Epithelial cell of proximal tubule (primary cell): ENCODE data around the gene SLC48A1. TPM values are rescaled to one million over a fixed set of nuclear protein-coding genes. Genes with fewer than 3 reads are reported as not detected.

Experiments
- DNase-seq: peaks from one replicate; pipeline ENCODE4 v3.0.0-alpha.2; 2011; ENCODE audit warnings: low read depth
- H3K4me3 ChIP-seq: 2 replicates; pipeline ENCODE4 v1.5.1; 2011; ENCODE audit warnings: low read depth, mild to moderate bottlenecking, low read length
- CTCF ChIP-seq: conservative IDR thresholded peaks from 2 replicates; pipeline ENCODE4 v1.5.1; 2012; ENCODE audit warnings: low read depth, mild to moderate bottlenecking, low read length
- total RNA-seq: library from RNA; depleted of rRNA; stranded (reverse); fragments of >200 nt; gene quantifications from 2 replicates; pipeline ENCODE4 v1.2.3, GENCODE V29; 2015

SLC48A1 gene
- total RNA-seq, 1 donor from 2014 or later: 51.8 TPM

GRCh38 chr12:47766502-47767215 lies 6.4 kb upstream of the SLC48A1 start:
- no peak for TF ChIP-seq CTCF
- H3K4me3 ChIP-seq: no peak overlapping the region
- no peak for DNase-seq

GRCh38 chr12:47767216-47767724 lies 5.8 kb upstream of the SLC48A1 start:
- DNase-seq: no peak
- TF ChIP-seq CTCF: peak; percentile 74
- H3K4me3 ChIP-seq: no peak overlapping the region

GRCh38 chr12:47768323-47768811 lies 4.7 kb upstream of the SLC48A1 start:
- DNase-seq: no peak
- no peak for TF ChIP-seq CTCF
- H3K4me3 ChIP-seq: no peak overlapping the region

DNA sequence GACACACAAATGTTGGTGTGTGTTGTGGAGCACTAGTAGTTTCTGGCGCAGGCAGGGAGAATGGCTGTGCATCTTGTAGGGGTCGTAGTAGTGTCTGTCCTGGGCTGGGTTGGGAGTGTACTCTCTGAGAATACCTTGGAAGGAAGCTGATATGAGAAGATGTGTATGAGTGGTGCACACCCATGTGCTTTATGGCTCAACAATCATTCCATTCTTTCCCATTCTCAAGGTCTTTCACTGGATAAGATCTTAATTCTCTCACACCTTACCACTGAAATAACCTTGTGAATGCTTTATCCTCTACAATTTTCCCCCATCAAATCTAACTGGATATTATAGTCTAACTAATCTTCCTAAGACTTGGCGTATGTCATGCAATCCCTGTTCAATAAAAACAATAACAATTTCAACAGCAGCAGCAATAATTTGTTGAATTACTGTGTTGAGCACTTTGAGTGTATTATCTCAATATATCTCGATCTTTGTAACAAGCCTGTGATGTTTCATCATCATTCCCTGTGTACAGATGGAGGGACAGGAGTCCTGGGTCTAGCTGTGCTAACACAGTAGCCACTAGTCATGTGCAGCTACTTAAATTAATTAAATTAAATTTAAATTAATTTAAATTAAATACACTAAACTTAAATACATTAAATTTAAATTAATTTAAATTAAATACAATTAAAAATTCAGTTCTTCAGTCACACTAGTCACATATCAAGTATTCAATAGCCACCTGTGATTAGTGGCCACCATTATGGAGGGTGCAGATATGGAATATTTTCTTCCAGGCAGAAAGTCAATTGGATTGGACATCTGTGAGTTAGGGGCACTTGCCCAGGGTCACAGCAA lies 3.6 kb upstream of the SLC48A1 start:
- H3K4me3 ChIP-seq: no peak overlapping the region
- no peak for TF ChIP-seq CTCF
- no peak for DNase-seq

DNA sequence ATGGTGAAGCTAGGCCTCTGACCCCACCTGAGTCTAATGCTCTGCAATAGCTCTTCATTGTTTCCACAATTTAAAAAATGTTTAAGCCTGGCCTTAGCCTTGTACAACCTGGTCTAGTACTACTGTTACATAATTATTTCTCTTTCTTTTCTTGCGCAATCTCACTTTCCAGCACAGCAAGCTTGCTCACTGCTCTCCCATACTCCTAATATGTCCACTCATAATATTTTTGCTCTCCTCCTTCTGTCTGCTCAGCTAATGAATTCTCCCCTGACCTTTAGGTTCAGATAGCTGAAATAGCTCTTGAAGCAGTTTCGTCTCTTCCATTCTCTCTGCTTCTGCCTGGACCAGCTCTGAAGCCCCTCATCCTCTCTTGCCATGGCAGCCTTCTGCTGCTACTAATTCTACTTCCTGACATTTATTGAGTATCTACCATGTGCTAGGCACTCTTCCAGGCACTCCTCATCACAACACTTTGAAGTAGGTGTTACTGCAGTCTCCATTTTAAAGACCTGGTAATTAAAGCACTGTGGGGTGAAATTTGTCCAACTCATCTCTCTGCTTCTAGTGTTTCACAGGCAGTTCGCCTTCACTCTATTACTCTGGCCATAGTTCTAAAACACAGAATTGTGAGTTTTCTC lies 2.8 kb upstream of the SLC48A1 start:
- TF ChIP-seq CTCF: no peak
- DNase-seq: no peak
- no peak overlapping the region for H3K4me3 ChIP-seq

DNA sequence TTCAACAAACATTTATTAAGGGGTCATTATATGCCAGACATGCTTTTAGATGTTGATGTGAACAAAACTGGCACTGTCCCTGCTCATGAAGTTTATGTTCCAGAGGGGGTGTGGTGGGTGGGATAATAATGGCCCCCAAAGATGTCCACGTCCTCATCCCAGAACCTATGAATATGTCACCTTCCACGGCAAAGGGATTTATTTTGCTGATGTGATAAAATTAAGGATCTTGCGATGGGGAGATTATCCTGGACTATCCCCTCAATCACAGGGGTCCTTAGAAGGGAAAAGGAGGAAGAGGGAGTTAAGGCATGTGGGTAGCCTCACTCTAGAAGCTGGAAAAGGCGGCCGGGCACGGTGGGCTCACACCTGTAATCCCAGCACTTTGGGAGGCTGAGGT lies 1.7 kb upstream of the SLC48A1 start:
- no peak for TF ChIP-seq CTCF
- no peak overlapping the region for H3K4me3 ChIP-seq
- no peak for DNase-seq
